Spleen (tissue), 11 donors: Measurements from ENCODE around the gene SCYL1. TPM values are rescaled to one million over a fixed set of nuclear protein-coding genes. Genes with fewer than 3 reads are reported as not detected.

ENCODE experiments used
- DNase-seq: peaks from one replicate; pipeline ENCODE4 v3.0.0-alpha.2; 2020
- H3K27ac ChIP-seq, 8 donors: fragments of 200-600 bp; sonication (generic) in 7 of 8; 1 replicate in 4 of 8; 2 replicates in 4 of 8; pipeline versions ENCODE4 v1.5.0 to v1.8.0; 2016 to 2021; ENCODE audit warnings: inconsistent platforms in 4 of 8, mild to moderate bottlenecking in 4 of 8, moderate library complexity in 1 of 8
- H3K27me3 ChIP-seq, 7 donors: fragments of 200-600 bp; sonication (generic) in 6 of 7; replicated peaks in 1 of 7; 1 replicate in 4 of 7; 2 replicates in 3 of 7; pipeline versions ENCODE4 v1.5.0 to v1.8.0; 2016 to 2021; ENCODE audit warnings: inconsistent platforms in 3 of 7, mild to moderate bottlenecking in 1 of 7
- H3K36me3 ChIP-seq, 6 donors: fragments of 200-600 bp; sonication (generic) in 5 of 6; 1 replicate in 4 of 6; 2 replicates in 2 of 6; pipeline versions ENCODE4 v1.5.0 to v1.8.0; 2016 to 2021; ENCODE audit warnings: inconsistent platforms in 2 of 6
- H3K4me1 ChIP-seq, 6 donors: fragments of 200-600 bp; sonication (generic) in 5 of 6; 1 replicate in 3 of 6; 2 replicates in 3 of 6; pipeline versions ENCODE4 v1.5.0 to v1.8.0; 2016 to 2021; ENCODE audit warnings: inconsistent platforms in 3 of 6
- H3K4me3 ChIP-seq, 8 donors: fragments of 200-600 bp; sonication (generic) in 7 of 8; 1 replicate in 4 of 8; 2 replicates in 4 of 8; pipeline versions ENCODE4 v1.5.0 to v1.8.0; 2016 to 2021; ENCODE audit warnings: inconsistent platforms in 4 of 8, mild to moderate bottlenecking in 4 of 8, moderate library complexity in 2 of 8
- H3K9me3 ChIP-seq, 8 donors: fragments of 200-600 bp; sonication (generic) in 7 of 8; 1 replicate in 4 of 8; 2 replicates in 4 of 8; pipeline versions ENCODE4 v1.5.0 to v1.8.0; 2016 to 2021; ENCODE audit warnings: inconsistent platforms in 4 of 8
- POLR2A ChIP-seq, 3 donors: fragments of 450-650 bp; IDR thresholded peaks; one replicate each; pipeline ENCODE4 v1.5.1; 2017; ENCODE audit warnings: antibody characterized with exemption in 3 of 3, mild to moderate bottlenecking in 1 of 3
- POLR2AphosphoS5 ChIP-seq, 3 donors: sonication (generic); formaldehyde crosslinking; IDR thresholded peaks; one replicate each; pipeline ENCODE4 v1.5.1; 2017; ENCODE audit warnings: antibody characterized with exemption in 3 of 3
- WGBS, 5 donors: extraction: QIAGEN DNeasy Blood & Tissue Kit in 3 of 5; methylation state at CpG; one replicate each; pipeline versions ENCODE4 v1.1.5 to v1.1.7; 2013 to 2018; 5-methylcytosine and 5-hydroxymethylcytosine counted together
- intact Hi-C: fragments of 100-400 bp; cut with DNase I; formaldehyde crosslinking; loops from one replicate; pipeline ENCODE4 v1.15.0; 2023; ENCODE audit warnings: low total_unique reads
- polyA plus RNA-seq, 3 donors: library from polyadenylated mRNA; stranded (reverse); fragments of 200-250 nt; gene quantifications; one replicate each; pipeline ENCODE4 v1.2.1, GENCODE V29; 2013
- total RNA-seq, 7 donors: library from RNA; depleted of rRNA in 3 of 7; stranded (reverse); fragments of >200 nt in 3 of 7; fragmentation: NEBNext Ultra II Directional in 4 of 7; extraction: Animal tissue kit (Norgen Biotek cat#: 25700) in 4 of 7; gene quantifications; one replicate each; pipeline versions ENCODE4 v1.1.0 to v1.2.1, GENCODE V29; 2016 to 2021
- TF ChIP-seq, protein P1 (sequence below), 11 experiments: fragments of 200-600 bp in 7 of 11; fragments of 450-650 bp in 4 of 11; sonication (generic) in 4 of 11; IDR thresholded peaks in 8 of 11; conservative IDR thresholded peaks in 3 of 11; 1 replicate in 7 of 11; 2 replicates in 4 of 11; pipeline versions ENCODE4 v1.4.0 to v1.8.0; 2016 to 2021; ENCODE audit warnings: antibody characterized with exemption in 11 of 11, inconsistent platforms in 4 of 11, mild to moderate bottlenecking in 1 of 11
- donor health status: healthy with polysubstance abuse.
- donor health status: DM: no; HTN: no; CAD: no; lungs with moderate emphysema.
- donor health status: DM: no; HTN: no; CAD: no.
- donor health status: Bipolar disorder and iron deficiency.
- donor health status: healthy.
- donor health status: DM: no; HTN: no; CAD: no.
- donor health status: DM: yes; HTN: yes; CAD: no.

Gene SCYL1
- total and polyA plus RNA-seq, 10 donors = 52.4 to 125 (median 74.8) TPM

DNA sequence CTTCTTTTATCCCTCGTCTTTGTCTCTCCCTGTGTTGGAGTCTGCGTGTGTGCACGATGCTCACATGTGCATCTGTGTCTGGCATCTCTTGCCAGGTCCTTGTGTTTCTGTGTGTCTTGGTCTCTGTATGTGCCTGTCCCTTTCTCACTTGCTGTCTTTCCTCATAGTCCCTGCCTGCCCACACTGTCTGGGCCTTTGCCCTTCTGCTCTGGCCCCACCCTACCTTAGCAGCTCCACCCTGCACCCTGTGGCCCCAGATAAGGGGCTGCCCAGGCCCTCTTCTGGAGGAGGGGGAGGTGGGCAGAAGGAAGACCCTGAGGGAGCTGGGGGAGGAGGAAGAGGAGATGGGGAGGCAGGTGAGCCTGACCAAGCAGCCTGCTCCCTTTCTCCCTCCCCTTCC is 53.8 kb downstream of the SCYL1 start:
- TF ChIP-seq POLR2A (IDR thresholded peaks at IDR 0.05) = no peak
- TF ChIP-seq, protein P1, sequence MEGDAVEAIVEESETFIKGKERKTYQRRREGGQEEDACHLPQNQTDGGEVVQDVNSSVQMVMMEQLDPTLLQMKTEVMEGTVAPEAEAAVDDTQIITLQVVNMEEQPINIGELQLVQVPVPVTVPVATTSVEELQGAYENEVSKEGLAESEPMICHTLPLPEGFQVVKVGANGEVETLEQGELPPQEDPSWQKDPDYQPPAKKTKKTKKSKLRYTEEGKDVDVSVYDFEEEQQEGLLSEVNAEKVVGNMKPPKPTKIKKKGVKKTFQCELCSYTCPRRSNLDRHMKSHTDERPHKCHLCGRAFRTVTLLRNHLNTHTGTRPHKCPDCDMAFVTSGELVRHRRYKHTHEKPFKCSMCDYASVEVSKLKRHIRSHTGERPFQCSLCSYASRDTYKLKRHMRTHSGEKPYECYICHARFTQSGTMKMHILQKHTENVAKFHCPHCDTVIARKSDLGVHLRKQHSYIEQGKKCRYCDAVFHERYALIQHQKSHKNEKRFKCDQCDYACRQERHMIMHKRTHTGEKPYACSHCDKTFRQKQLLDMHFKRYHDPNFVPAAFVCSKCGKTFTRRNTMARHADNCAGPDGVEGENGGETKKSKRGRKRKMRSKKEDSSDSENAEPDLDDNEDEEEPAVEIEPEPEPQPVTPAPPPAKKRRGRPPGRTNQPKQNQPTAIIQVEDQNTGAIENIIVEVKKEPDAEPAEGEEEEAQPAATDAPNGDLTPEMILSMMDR (IDR thresholded peaks at IDR 0.05 in 8 of 11, conservative IDR thresholded peaks at IDR 0.05 in 3 of 11) = no peak
- peak in 1 of 3 donors; percentile 19 for TF ChIP-seq POLR2AphosphoS5 (IDR thresholded peaks at IDR 0.05)
- Histone ChIP-seq H3K9me3 (no peaks in the 10 kb centered on the region), H3K36me3 (peaks cover 4 to 63% (median 41%) of the 10 kb centered on the region in 6 donors), H3K27me3 (no peaks in the 10 kb centered on the region), H3K4me1 (peaks cover 17 to 96% (median 53%) of the 10 kb centered on the region in 6 donors), H3K27ac (peak overlapping the region in 7 of 8 donors; percentile 88 to 99 (median 97)), H3K4me3 (peak overlapping the region in 3 of 8 donors; percentile 6 to 89 (median 88))
- 79 to 96% (median 87%) methylated on average over 3 of the region's 3 CpGs for WGBS, 5 donors
- DNase-seq = no peak
- intact Hi-C loops = no loop called here

DNA sequence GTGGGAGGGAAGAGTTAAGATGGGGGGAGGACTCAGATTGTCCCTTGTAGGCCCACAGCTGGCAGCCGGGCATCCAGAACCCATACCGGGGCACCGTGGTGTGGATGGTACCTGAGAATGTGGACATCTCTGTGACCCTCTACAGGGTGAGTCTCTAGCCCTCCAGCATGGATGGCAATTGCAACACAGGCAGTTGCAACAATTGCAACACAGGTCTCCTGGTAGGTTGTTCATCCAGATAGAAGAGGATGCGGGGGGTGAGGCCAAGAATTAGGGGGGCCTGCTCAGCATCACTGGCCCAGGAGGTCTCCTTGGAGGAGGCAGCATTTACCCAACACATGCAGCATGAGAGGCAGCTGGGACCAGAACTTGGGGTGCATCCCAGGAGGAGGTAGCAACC is 54.4 kb downstream of the SCYL1 start:
- H3K36me3 ChIP-seq = peaks cover 4 to 66% (median 47%) of the 10 kb centered on the region in 6 donors
- intact Hi-C loops = no loop called here

DNA sequence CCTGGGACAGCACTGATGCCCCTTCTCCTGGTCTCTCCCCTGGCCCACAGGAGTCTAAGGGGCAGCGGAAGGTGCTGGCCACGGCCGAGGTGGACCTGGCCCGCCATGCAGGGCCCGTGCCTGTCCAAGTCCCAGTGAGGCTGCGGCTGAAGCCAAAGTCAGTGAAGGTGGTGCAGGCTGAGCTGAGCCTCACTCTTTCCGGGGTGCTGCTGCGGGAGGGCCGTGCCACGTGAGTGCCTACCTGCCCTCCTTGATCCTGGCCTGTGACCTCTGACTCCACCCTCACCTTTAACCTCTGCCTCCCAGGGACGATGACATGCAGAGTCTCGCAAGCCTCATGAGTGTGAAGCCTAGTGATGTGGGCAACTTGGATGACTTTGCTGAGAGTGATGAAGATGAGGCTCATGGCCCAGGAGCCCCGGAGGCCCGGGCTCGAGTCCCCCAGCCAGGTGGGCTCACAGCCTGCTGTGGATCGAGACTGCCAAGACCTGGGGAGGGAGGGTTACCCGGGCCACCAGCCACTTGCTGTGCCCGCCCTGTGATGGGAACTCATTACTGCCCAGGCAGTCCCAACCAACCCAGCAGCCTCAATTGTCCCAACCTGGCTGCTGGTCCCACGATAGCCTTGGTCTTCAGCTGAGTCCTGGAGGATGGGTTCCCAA is 55.3 kb downstream of the SCYL1 start:
- TF ChIP-seq POLR2A (IDR thresholded peaks at IDR 0.05) (no peak), POLR2AphosphoS5 (IDR thresholded peaks at IDR 0.05) (peak; percentile 7 to 72 (median 40))
- WGBS, 5 donors = 91 to 96% (median 92%) methylated on average over 10 to 19 of the region's 19 CpGs
- H3K4me3 ChIP-seq = no peak overlapping the region
- H3K9me3 ChIP-seq = no peaks in the 10 kb centered on the region
- no peak for DNase-seq
- peaks cover 4 to 75% (median 53%) of the 10 kb centered on the region in 6 donors for H3K36me3 ChIP-seq
- intact Hi-C loops = no loop called here
- H3K4me1 ChIP-seq = peaks cover 13 to 95% (median 43%) of the 10 kb centered on the region in 6 donors
- H3K27ac ChIP-seq = peak overlapping the region in 3 of 8 donors; percentile 21 to 93 (median 52)
- H3K27me3 ChIP-seq = no peaks in the 10 kb centered on the region

More for the DNA sequence above, 54.4 kb downstream of the SCYL1 start:
- TF ChIP-seq, protein P1 (IDR thresholded peaks at IDR 0.05 in 8 of 11, conservative IDR thresholded peaks at IDR 0.05 in 3 of 11) = no peak
- TF ChIP-seq POLR2AphosphoS5 (IDR thresholded peaks at IDR 0.05) (no peak), POLR2A (IDR thresholded peaks at IDR 0.05) (no peak)
- 58 to 89% (median 76%) methylated on average over 4 of the region's 4 CpGs for WGBS, 5 donors
- Histone ChIP-seq H3K9me3 (no peaks in the 10 kb centered on the region), H3K4me1 (peaks cover 14 to 97% (median 50%) of the 10 kb centered on the region in 6 donors), H3K27me3 (no peaks in the 10 kb centered on the region), H3K27ac (peak overlapping the region in 4 of 8 donors; percentile 93 to 99 (median 97)), H3K4me3 (no peak overlapping the region)
- no peak for DNase-seq

DNA sequence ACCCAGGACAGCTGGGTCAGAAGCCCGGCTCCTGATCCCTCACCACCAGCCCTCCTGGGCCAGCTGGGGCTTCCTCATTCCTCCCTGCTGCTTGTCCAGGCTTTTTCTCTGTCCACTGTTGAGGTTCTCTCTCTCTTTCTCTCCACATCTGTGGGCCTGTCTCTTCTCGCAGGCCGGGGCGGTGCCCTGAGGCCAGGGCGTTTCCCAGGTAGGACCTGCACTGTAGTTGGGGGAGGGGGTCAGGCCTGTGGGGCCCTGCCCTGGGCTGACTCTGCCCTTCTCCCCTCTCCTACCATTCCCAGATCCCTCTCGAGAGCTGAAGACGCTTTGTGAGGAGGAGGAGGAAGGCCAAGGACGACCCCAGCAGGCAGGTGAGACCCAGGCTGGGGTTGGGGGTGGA is 55.9 kb downstream of the SCYL1 start:
- WGBS, 5 donors = 92 to 96% (median 94%) methylated on average over 7 to 8 of the region's 8 CpGs
- Histone ChIP-seq H3K4me3 (no peak overlapping the region), H3K9me3 (no peaks in the 10 kb centered on the region), H3K36me3 (peaks cover 4 to 81% (median 58%) of the 10 kb centered on the region in 6 donors), H3K27me3 (no peaks in the 10 kb centered on the region), H3K27ac (peak overlapping the region in 3 of 8 donors; percentile 21 to 93 (median 52)), H3K4me1 (peaks cover 13 to 95% (median 45%) of the 10 kb centered on the region in 6 donors)
- TF ChIP-seq, protein P1 (IDR thresholded peaks at IDR 0.05 in 8 of 11, conservative IDR thresholded peaks at IDR 0.05 in 3 of 11) = no peak
- peak in 2 of 3 donors; percentile 21 to 37 for TF ChIP-seq POLR2AphosphoS5 (IDR thresholded peaks at IDR 0.05)
- intact Hi-C loops = no loop called here
- no peak for DNase-seq
